Left renal cortex interstitium (tissue), 4 donors: ENCODE data around the gene GLIS1. TPM values are rescaled to one million over a fixed set of nuclear protein-coding genes. Genes with fewer than 3 reads are reported as not detected.
"Not testable (repeated sequence)": the region's sequence is repeated elsewhere in the genome, so short reads cannot be mapped to it uniquely, and the experiment has no call there.

Experiments used
- DNase-seq, 4 donors: peaks; one replicate each; pipeline ENCODE4 v3.0.0-alpha.2; 2013; ENCODE audit warnings: low read depth in 4 of 4, low spot score in 2 of 4, missing footprints in 1 of 4
- polyA plus RNA-seq, 4 donors: library from polyadenylated mRNA; unstranded; fragments of 120-200 nt; gene quantifications; one replicate each; pipeline ENCODE4 v1.2.1, GENCODE V29; 2013; ENCODE audit not compliant: insufficient read length in 4 of 4

The GLIS1 gene
- polyA plus RNA-seq, result 1 to 10 TPM; 1.8 to 3.6 (median 3.0) TPM

DNA sequence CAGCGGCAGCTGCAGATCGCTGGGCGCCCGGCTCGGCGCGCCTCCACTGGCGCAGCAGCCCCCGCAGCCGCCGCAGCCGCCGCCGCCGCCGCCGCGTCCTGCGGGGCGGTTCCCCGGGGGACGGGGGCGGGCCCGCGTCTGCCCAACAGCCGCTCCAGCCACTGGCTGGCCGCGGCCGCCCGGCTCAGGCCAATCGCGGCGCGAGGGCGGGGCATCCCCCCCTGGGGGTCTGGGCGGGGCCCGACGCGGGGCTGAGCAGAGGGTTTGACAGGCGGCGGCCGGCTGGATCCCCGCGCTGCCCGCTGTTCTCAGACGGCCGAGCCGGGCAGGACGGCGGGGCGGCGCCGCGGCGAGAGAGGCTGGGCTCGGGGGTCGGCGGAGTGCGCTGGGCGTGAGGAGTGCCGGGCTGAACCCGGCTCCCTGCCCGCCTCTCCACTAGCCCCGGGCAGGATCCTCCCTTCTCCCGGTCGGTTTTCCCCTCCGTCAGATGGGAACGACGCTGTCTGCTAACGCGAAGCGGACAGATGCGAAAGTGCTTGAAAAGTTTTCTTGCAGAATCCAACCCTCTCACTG lies at the start of gene GLIS1:
TSS of gene GLIS1 (minus strand) at position 56 of the 573 bp plus-strand sequence. CDS start 1,100 bp downstream, outside the sequence.
- DNase-seq, result peak in 3 of 4 donors; percentile 53 to 74 (median 70)

DNA sequence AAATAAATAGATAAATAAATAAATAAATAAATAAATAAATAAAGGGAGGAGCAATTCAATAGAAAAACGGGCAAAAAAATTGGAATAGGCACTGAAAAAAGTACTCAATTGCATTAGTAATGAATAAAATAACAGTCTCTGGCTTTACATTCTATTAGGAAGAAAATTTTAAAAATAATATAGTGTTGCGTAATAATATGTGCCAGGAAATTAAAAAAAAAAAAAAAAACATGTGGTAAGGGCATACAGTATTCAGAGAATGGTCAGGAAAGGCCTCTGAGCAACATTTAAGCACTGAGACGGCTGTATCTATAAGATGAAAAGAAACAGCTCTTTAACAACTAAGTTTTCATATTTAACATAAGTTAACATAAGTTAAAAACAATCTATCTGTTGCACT lies 48.7 kb upstream of the GLIS1 start:
- no peak for DNase-seq

DNA sequence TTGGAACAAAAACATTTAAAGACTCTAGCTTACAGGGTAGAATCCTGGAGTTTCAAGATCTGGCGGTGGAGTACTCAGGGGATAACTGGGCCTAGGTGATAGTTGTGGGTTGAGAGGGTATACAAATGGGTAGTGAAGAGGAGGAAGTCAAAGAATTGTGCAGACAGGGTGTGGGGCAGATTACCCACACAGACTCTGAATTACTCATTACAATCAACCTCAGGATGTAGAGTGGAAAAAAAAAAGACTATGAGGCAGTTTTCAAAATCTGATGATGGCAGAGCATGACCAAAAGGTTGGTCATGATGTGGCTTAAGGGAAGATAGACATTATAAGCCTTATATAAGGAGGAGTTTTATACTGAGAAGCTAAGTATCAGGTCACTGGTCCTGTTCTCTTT lies 44.1 kb upstream of the GLIS1 start:
- DNase-seq, result no peak

DNA sequence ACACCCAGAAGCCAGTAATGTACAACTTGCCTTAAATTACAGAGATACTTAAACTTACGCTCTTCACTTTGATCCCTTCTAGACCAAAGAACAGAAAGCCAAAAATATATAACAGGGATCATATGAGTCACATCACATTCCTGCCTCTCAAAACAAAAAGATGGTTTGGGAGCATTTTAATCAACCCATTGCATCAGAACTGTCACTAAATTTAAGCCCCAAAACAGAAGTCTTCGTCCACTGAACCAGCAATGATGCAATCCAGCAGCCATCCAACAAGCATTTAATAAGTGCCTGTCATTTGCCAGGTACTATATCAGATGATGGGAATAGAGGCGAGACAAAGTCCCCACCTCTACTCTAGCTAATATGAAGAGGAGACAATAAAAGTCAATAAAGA lies 42.7 kb upstream of the GLIS1 start:
- no peak for DNase-seq

DNA sequence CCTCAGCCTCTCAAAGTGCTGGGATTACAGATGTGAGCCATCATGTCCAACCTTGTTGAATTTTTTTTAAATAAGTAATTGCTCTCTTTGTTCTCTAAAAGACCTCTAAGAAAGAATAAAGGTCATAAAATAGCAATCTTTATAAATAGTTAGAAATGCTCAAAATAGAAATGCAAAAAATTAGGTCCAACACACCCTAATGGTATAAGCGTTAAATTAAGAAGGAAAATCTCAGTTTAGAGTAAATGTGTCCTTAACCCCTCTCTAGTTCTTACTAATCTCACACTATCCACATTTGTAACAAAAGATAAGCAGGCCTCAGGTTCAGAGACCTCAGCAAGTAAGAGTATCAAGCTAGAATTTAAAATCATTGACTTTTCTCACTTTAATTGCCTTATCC lies 38.3 kb upstream of the GLIS1 start:
- DNase-seq, result no peak

DNA sequence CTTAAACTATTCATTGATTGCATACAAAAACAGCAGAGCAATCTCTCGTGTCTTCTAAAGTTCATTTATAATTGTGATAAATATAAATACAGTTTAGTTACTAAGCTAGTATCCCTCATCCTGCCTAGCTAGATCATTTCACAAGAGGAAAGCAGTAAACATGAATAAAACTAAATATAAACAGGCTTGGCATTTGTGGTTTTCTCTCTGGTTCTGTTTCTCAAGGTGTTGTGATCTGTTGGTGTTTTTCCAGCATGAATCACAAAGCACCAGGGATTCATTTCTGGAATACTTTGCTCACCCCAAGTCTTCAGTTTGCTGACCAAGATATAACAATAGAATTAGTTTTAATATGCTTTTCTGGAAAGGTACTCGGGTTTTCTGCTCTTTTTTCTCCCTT lies 32.7 kb upstream of the GLIS1 start:
- no peak for DNase-seq

DNA sequence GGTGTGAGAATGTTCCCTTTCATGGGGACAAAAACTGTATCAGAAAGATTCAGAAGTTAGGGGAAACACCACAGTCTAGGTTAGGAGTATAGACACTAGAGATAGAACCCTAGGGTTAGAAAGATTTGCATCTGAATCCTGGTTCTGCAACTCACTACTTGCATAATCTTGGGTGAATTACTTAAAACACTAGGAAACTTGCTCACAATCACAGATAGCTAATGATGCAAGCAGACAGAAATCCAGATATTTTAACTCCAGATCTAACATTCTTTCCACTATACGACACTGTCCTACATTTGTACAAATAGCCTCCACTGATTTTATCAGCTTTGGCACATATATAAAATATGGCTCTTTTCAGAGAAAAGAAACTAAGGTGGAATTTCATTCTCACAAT lies 30.8 kb upstream of the GLIS1 start:
- DNase-seq, result no peak

DNA sequence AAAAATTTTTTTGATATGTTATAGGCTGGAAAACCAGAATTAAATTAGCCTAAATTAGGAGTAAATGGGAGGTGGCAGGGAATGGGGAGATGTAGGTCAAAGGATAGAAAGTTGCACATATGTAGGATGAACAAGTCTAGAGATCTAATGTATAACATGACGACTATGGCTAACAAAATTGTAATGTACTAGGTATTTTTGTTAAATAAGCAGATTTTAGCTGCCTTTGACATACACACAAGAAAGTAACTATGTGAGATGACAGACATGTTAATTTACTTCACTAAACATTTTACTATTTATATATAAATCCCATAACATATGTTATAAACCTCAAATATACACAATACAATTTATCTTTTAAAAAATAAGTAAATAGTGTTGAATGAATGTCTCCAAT lies 30.2 kb upstream of the GLIS1 start:
- no peak for DNase-seq

DNA sequence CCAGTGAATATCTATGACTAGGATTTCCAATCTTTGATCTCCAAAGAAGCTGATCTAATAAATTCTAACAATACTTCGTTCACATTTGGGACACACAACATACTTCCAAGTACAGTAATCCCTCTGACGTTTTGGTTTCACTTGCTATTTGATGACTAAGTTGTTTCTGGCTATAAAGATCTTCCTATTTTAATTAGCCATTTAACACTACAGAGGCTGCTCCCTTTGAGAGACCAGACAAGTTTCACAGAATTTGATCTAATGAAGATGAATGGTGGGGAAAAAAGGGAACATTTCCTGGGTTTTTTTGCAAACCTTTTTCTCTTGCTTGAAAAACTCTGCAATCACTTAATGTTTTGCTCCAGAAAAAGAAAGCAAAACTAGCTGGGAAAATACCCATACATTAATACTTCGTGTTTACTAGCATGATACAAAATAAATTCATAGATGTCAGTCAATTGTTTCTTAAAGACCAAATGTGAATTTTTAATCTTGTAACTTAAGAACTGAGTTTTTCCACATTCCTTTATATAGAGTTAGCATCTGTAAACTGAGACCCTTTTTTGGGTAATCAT lies 28.0 kb upstream of the GLIS1 start:
- no peak for DNase-seq

DNA sequence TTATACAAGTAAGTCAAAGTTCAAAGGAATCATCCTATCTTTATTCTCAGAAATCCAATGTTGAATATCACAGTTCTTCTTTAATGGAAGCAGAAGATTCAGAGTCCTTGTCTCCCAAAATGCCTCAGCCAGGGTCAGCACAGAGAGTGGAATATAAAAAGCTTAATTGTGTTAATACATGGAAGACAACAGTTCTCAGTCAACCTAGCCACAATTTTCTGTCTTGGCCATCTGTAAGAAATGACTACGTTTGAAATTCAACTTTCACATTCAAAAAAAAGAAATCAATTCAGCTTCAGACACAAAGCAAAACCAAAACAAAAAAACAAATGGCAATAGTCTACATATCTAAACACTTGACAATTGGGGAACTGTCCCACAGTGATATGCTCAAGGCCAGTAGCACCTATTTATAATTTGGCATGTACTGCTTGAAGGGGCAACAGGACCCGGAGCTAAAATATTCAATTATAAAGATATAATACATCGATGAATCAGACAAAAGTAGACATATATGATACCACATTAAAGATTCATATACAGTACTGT lies 27.3 kb upstream of the GLIS1 start:
- DNase-seq, result no peak

DNA sequence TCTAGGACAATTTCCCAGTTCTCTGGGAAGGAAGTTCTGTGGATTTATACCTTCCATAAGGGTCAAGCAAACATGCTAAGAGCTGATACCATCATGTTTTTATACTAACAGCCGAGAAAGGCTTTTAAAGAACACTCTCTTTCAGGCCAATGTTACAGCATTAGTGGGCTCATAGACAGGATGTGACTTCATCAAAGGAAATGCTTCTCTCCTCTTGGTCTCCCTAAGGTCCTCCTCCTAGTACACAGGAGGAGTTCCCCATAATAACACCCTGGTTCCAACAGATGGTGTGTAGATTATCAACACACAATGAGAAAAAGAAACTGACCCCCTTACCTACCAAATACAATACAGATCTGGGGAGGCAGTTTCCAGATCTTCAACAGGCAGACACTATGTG lies 26.7 kb upstream of the GLIS1 start:
- DNase-seq, result no peak

DNA sequence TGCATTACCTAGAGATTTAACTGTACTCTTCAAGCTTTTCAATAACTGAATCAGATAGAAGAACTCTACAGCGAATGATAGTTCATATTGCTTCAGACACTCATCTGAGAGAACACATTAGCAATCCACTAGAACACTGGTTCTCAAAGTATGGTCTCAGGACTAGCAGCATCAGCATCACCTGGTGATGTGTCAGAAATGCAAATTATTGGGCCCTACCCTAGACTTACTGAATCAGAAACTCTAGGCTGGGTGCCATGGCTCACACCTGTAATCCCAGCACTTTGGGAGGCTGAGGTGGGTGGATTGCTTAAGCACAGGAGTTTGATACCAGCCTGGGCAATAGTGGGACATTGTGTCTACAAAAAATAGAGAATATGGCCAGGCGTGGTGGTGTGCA lies 24.9 kb upstream of the GLIS1 start:
- DNase-seq, result no peak

DNA sequence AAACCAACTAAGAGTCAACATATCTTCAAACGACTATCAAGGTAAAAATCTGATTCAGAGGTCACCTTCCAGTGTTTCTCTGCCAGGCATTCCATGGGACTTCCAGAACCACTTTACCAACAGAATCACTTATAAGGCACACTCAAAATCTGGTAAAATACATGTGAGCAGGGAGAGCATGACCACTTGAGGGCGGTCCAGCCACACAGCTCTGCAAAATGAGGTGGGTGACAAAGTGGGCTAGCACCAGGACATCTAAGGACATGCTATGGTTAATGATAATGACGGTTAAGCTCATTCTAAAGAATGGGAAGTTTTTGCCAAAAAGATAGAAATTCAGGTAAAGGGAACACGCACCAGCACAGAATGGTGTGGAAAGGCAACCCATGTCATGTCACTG lies 24.5 kb upstream of the GLIS1 start:
- no peak for DNase-seq

DNA sequence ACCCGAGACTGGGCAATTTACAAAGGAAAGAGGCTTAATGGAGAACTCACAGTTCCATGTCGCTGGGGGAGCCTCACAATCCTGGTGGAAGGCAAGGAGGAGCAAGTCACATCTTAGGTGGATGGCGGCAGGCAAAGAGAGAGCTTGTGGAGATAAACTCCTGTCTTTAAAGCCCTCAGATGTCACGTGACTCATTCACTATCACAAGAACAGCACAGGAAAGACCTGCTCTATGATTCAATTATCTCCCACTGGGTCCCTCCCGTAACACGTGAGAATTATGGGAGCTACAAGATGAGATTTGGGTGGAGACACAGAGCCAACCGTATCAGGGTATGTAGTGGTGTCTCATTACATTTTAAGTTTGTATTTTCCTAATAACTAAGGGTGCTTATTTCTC lies 21.5 kb upstream of the GLIS1 start:
- not testable (repeated sequence) for DNase-seq

DNA sequence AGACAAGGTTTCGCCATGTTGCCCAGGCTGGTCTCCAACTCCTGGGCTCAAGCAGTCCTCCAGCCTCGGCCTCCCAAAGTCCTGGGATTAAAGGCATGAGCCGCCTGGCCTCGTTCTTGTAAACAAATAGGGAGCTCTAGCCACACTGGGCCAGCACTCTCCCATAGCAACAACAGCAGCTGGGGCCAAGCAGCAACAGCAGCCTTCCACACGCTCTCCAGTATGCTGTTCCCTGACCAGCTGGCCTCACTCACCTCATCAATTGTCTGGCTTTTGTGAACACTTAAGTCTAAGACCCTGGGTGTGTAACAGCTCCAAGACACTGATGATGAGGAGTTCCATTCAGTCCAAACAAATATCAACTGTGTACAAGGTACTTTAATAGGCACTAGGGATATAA lies 16.9 kb upstream of the GLIS1 start:
- DNase-seq, result no peak

DNA sequence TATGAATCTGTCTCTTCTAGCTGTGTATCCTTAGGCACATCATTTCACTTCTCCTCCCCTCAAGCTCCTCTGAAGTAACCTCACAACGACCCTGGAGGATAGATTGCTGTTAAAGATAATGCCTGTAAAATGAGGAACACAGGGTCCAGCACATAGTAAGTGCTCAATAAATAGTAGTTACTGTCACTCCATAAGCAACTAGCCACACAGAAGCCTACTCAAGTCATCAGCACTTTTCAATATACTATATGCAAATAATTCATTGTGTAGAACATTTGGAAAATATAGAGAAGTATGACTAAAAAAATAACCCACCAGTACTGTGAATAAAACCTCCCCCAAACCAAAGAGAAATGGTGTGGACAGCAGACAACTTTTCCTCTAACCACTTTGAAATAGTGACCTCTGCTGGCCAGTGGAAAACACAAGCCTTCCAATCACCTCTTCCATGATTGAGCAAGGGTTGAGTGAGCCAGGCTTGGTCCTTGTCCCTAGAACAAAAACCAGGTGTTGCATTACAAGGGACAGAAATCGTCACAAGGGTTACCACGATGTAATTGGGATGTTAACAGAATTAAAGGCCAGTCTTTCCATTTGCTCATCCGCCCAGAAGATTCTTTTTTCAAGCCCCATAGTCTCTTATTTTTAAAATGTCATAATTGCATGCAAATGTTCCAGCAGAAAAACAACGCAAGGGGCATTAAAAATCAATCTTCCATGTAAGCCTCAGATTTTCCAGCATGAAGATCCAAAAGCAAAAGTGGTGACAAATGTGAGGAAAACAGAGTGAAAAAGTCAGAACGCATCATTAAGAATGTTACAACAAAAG lies 15.7 kb upstream of the GLIS1 start:
- no peak for DNase-seq

DNA sequence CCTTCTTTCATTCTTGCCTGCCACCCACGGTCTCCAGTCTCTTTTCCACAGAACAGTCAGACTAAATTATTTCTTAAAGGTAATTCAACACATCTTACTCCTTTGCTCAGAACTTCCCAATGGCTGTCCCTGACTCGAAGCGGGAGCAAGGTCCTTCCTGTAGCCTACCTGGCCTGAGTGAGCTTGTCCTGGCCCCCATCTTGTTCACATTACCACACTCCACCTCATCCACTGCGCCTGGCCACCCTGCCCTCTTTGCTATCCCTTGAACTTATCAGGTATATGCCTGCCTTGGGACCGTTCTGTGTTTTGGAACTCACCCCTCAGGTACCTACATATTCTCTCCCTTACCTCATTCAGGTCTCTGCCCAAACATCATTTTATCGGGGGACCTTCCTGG lies 13.3 kb upstream of the GLIS1 start:
- DNase-seq, result no peak

DNA sequence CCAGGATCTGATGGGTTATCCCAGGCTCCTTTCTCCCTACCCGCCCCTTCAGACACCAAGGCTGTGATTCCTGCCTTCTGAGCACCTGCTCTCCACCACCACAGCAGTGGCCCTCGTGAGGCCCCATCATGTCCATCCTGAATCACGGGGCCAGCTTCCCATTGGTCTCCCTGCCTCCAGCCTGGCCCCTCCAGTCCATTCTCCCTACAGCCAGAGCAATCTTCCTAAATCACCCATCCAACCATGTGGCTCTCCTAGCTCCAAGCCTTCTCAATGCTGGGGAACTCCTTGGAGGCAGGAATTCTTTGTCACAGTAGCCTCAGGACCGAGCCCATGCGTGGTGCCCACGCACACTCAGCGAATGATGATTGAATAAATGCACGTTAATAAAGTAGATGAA lies 8.9 kb upstream of the GLIS1 start:
- DNase-seq, result no peak

DNA sequence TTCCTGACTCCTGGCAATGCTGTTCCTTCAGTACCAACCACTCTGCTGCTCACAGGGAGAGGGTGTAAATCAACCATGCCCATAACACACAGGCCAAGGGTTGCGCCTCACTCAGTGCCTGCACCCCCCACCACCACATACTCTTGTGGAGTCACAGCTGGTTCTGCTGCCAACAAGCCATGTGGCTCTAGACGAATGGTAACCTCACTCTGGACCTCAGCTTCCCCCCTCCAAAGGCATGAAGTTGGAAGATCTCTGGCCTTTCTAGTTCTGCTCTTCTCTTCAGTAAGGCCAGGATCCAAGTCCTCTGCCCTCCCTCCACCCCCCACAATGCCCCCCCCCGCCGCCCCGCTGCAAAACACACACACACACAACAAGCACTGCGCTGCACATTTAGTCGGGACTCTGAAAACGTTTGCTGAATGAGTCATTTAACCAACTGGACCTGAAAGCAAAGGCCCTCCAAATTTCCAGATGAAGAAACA lies 1.7 kb upstream of the GLIS1 start:
- no peak for DNase-seq

DNA sequence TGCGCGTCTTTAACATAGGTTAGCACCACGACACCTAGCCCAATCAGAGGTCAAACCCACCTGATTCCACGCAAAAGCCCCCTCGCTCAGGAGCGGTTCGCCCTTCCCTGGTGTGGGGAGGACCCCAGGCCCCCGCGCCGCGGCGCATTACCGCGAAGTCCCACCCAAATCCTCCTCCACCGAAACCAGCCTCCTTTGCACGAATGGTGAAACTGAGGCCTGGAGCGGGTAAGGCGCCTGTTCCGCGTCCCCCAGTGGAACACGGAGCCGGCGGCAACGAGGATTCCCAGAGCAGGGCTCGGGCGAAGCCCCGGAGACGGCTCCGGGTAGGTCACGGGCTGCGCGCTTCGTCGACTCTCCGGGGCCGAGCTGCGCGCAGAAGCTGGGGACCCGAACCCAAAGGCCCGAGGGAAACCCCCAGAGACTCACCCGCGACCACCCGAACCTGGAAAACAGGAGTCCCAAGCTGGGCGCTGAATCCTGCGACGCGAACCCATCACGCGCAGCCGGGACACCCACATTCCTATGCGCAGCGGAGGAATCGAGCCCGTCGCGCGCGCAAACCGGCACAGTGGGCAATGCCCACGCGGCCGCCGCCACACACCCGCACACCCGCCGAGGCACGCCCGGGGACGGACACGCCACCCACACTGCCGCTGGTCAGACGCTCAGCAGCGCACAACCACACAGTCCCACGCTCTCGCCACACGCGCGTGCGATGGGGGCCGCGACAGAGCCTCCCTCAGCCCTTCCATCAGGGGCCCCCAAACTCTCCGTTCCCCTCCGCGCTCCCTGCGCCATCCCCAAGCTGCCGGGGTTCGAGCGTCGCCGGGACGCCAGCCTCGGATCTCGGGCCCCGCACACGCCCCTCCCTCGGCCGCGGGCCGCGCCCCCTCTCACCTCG lies 507 bp downstream of the GLIS1 start:
- DNase-seq, result no peak
